ENCODE data around the gene RTRAF. TPM values are rescaled to one million over a fixed set of nuclear protein-coding genes. Genes with fewer than 3 reads are reported as not detected.

Gene RTRAF
- total and polyA plus RNA-seq, 2 donors (not counting 3 experiments of a cell fraction or from before 2014, with no cell fraction given) = 64.0 to 237 TPM

- CTCF ChIA-PET = interaction anchor here (1.3 to 1.8 kb wide), 2 partner anchors 11 to 21 kb away, joined by 5 to 8 read pairs; no protein-coding TSS in a partner anchor
- TF ChIP-seq POLR2AphosphoS5 (IDR thresholded peaks at IDR 0.05; ENCODE audit: insufficient read depth, low read depth, low read length) (no peak), FOS (IDR thresholded peaks at IDR 0.05; ENCODE audit: borderline replicate concordance, insufficient read depth, low read length) (no peak), EZH2 (IDR thresholded peaks at IDR 0.05; ENCODE audit: borderline replicate concordance, low read depth, low read length, severe bottlenecking) (no peak), POLR2A (IDR thresholded peaks at IDR 0.05; ENCODE audit: low read depth, low read length) (no peak), CTCF (IDR thresholded peaks at IDR 0.05; ENCODE audit: extremely low read depth in 1 of 2, insufficient read depth in 1 of 2, low read depth in 1 of 2, low read length in 2 of 2) (no peak), MYC (IDR thresholded peaks at IDR 0.05; ENCODE audit: low read depth, low read length) (no peak), MAX (IDR thresholded peaks at IDR 0.05; ENCODE audit: insufficient read depth, insufficient read length) (no peak), GATA2 (IDR thresholded peaks at IDR 0.05; ENCODE audit: insufficient read depth, insufficient read length, low read depth, low read length) (no peak), JUN (IDR thresholded peaks at IDR 0.05; ENCODE audit: borderline replicate concordance, insufficient read depth, insufficient read length, low read depth) (no peak)
- no peaks in the 10 kb centered on the region for H3K9me3 ChIP-seq (replicated peaks; ENCODE audit: control insufficient read depth, insufficient read depth, low read length)
- peaks cover 5% of the 10 kb centered on the region for H3K4me1 ChIP-seq (ENCODE audit: control insufficient read depth, extremely low read depth, insufficient read depth, low read length)
- DNase-seq (ENCODE audit: low read depth, low spot score) = no peak
- no peaks in the 10 kb centered on the region for H3K36me3 ChIP-seq (ENCODE audit: control insufficient read depth in 2 of 2, extremely low read depth in 1 of 2, insufficient read depth in 2 of 2, low read length in 2 of 2)
- H3K27ac ChIP-seq (ENCODE audit: insufficient read depth, low read depth, low read length) = no peak overlapping the region
- H3K4me2 ChIP-seq (ENCODE audit: insufficient read depth, low read length) = no peak overlapping the region
- H3K79me2 ChIP-seq (ENCODE audit: control insufficient read depth, insufficient read depth, low read length) = no peaks in the 10 kb centered on the region
- H4K20me1 ChIP-seq (replicated peaks; ENCODE audit: control insufficient read depth, extremely low read depth, insufficient read depth, low read length) = no peaks in the 10 kb centered on the region
- POLR2A ChIA-PET = no interaction called here
- H3K9ac ChIP-seq (replicated peaks; ENCODE audit: extremely low read depth, insufficient read depth, low read length) = no peak overlapping the region
- no peak overlapping the region for H3K4me3 ChIP-seq (replicated peaks in 1 of 3; ENCODE audit: insufficient read depth in 1 of 3, low read depth in 1 of 3, low read length in 3 of 3)
- intact Hi-C loops (cut with micrococcal nuclease) = no loop called here
- dilution Hi-C loops (cut with MboI; ENCODE audit: extremely low pct_ligation_motif_present, low sequenced_read_pairs) = no loop called here
- H2AFZ ChIP-seq (ENCODE audit: low read depth, low read length) = no peak overlapping the region
- no peak for FAIRE-seq
- H3K27me3 ChIP-seq (ENCODE audit: control insufficient read depth in 2 of 2, insufficient read depth in 2 of 2, low read length in 2 of 2) = no peaks in the 10 kb centered on the region
- no peaks in the 10 kb centered on the region for H3K9me1 ChIP-seq (replicated peaks; ENCODE audit: control insufficient read depth, extremely low read depth, insufficient read depth, low read length)
- BruUV-seq (replicated peaks) = no TSS peak
These were observed 61.9 kb downstream of the RTRAF start for GRCh38 chr14:52051251-52051650.

Measured in endothelial cell of umbilical vein (primary cell).